HG03432 (cell line): ENCODE results near the gene ABCA7.
A peak's percentile ranks its signal among the peaks of the same experiment; 100 is the strongest.

Experiments used
- ATAC-seq: cut with Tn5 transposase; IDR thresholded peaks from one replicate; pipeline ENCODE4 v1.9.1; 2021; ENCODE audit warnings: mild to moderate bottlenecking, moderate library complexity; ENCODE audit not compliant: unreplicated experiment

ABCA7 gene

DNA sequence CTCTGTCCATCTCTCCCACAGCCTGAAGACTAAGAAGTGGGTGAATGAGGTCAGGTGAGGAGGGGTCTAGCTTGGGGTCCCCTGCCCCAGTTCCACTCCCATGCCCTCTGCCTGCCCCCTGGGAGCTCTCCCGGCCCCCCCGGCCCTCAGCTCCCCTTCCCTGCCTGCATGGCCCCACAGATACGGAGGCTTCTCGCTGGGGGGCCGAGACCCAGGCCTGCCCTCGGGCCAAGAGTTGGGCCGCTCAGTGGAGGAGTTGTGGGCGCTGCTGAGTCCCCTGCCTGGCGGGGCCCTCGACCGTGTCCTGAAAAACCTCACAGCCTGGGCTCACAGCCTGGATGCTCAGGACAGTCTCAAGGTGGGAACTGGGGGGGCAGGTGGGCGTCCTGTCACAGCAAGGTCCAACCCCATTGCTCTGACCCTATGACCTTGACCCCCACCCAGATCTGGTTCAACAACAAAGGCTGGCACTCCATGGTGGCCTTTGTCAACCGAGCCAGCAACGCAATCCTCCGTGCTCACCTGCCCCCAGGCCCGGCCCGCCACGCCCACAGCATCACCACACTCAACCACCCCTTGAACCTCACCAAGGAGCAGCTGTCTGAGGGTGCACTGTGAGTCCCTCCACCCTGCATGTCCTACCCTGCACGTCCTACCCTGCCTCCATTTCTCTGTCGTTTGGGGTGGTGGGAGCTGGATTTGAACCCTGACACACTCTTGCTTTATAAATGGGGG lies 16.1 kb downstream of the ABCA7 start:
- no peak for ATAC-seq

DNA sequence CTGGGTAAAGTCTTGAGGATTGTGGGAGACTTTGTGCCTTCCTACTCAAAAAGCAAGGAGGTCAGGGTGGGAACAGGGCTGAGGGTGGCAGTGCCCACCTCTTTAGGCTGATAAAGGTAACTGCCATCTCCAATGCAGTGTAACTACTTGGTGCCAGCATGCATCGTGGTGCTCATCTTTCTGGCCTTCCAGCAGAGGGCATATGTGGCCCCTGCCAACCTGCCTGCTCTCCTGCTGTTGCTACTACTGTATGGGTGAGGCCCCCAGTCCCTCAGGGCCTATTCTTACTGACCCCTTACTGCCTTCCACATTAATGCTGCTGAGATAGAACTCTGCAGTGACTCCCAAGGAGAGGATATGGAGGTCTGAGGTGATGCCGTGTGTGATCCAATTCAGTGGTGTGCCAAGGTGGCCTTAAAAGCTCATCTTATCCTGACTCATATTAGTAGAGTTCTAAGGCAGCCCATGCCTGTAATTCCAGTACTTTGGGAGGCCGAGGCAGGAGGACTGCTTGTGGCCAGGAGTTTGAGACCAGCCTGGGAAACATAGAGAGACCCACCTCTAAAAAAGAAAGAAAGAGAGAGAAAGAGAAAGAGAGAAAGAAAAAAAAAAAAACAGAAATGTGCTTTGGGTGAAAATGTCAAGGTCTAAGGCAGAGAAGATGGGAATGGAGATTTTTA lies 17.4 kb downstream of the ABCA7 start:
- no peak for ATAC-seq

DNA sequence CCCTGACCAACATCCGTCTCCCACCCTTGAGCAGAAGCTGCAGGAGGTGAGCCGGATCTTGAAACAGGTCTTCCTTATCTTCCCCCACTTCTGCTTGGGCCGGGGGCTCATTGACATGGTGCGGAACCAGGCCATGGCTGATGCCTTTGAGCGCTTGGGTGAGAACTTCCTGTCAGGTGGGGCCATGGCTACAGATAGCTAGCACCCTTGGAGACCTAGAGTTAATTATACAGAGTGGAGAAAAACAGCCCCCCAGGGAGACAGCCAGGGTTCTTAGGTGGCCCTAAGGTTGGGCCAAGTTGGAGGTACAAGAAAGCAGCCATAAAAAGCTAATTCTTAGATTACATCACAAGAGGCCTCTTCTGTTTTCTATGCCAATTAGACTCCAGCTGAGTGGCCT lies 18.2 kb downstream of the ABCA7 start:
- no peak for ATAC-seq

DNA sequence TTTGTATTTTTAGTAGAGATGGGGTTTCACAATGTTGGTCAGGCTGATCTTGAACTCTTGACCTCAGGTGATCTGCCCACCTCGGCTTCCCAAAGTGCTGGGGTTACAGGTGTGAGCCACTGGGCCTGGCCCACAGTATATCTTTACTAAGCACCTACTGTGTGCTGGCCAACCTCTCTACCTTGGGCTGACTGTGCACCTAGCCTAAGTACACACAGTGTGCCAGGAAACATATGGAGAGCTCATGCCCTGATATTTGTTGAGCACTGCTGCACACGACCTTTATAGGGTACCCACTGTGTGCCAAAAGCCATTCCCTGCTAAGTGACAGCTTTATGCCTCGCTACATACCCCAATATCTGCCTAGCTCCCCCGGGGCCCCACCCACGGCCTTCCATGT lies 20.8 kb downstream of the ABCA7 start:
- ATAC-seq: no peak

DNA sequence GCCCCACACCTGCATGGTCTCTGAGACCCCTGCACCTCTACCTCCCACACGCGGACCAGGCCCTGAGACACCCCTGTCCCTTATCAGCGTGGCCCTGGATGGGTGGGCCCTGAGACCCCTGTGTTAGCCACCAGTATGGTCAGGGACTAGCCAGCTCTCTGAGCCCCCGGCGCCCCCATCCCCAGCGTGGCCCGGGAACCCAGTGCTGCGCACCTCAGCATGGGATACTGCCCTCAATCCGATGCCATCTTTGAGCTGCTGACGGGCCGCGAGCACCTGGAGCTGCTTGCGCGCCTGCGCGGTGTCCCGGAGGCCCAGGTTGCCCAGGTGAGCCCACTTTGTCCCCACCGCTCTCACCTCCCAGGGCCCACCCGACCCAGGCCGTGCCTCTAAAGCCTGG lies 22.1 kb downstream of the ABCA7 start:
- ATAC-seq: no peak

DNA sequence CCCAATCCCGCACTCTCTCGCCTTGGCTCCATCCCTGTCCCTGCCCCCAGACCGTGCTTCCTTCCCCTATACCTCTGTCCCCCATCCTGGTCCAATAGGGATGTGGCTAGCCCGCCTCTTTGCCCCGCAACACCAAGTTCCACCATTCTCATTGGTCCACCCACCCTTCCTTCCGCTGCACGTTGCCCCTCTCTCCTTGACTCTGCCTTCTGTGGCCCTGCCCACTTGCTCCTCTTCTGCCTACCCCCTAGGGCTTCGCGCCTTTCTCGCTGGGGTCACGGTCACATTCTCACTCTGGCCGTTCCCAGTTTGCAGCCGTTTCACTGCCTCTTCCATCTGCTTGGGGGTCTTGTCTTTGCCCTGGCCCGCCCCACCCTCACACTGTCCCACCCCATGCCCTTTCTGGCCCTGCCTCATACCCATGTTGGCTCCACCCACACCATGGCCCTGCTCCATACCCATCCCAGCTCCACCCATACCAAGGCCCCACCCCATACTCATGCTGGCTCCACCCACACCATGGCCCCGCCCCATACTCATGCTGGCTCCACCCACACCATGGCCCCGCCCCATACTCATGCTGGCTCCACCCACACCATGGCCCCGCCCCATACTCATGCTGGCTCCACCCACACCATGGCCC lies 22.6 kb downstream of the ABCA7 start:
- no peak for ATAC-seq

DNA sequence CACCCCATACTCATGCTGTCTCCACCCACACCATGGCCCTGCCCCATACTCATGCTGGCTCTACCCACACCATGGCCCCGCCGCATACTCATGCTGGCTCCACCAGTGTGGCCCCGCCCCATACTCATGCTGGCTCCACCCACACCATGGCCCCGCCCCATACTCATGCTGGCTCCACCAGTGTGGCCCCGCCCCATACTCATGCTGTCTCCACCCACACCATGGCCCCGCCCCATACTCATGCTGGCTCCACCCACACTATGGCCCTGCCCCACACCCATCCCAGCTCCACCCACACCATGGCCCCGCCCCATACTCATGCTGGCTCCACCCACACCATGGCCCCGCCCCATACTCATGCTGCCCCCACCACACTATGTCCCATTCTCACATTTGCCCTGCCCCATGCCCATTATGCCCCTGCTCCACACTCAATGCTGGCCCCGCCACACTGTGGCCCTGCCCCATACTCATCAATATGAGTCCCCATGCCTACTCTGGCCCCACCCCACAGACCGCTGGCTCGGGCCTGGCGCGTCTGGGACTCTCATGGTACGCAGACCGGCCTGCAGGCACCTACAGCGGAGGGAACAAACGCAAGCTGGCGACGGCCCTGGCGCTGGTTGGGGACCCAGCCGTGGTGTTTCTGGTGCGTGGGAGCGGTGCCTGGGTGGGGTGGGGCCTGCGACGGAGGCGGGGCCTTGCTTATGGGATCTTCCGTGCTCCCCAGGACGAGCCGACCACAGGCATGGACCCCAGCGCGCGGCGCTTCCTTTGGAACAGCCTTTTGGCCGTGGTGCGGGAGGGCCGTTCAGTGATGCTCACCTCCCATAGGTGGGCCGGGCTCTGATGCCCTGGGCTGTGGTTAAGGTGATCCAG lies 23.4 kb downstream of the ABCA7 start:
- ATAC-seq: no peak

DNA sequence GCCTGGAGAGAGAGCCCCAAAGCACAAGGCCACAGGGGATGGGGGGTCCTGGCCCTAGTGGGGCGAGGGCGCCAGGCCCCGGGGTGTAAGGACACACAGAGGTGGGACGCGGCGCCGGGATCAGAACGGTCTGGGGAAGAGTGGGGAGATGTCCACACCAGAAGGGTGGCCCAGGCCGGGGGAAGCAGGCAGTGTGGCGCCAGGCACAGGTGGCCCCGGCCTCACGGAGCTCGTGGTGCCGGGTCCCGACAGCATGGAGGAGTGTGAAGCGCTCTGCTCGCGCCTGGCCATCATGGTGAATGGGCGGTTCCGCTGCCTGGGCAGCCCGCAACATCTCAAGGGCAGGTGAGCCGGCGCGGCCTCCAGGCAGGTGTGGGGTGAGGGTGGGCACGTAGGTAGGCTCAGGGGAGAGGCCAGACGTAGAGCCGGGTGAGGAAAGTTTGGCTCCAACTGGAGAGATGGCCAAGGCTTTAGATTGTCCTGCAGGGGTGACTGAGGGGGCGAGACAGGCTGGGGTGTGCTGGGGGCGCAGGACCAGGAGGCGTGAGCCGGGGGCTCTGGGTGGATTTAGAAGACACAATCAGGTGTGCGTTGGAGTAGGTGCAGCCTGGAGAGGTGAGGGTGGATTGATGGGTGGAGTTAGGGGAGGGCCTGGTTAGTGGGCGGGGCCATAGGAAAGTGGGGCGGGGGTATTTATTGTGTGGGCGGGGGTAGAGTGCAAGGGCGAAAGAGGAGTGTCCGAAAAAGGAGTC lies 24.2 kb downstream of the ABCA7 start:
- no peak for ATAC-seq

DNA sequence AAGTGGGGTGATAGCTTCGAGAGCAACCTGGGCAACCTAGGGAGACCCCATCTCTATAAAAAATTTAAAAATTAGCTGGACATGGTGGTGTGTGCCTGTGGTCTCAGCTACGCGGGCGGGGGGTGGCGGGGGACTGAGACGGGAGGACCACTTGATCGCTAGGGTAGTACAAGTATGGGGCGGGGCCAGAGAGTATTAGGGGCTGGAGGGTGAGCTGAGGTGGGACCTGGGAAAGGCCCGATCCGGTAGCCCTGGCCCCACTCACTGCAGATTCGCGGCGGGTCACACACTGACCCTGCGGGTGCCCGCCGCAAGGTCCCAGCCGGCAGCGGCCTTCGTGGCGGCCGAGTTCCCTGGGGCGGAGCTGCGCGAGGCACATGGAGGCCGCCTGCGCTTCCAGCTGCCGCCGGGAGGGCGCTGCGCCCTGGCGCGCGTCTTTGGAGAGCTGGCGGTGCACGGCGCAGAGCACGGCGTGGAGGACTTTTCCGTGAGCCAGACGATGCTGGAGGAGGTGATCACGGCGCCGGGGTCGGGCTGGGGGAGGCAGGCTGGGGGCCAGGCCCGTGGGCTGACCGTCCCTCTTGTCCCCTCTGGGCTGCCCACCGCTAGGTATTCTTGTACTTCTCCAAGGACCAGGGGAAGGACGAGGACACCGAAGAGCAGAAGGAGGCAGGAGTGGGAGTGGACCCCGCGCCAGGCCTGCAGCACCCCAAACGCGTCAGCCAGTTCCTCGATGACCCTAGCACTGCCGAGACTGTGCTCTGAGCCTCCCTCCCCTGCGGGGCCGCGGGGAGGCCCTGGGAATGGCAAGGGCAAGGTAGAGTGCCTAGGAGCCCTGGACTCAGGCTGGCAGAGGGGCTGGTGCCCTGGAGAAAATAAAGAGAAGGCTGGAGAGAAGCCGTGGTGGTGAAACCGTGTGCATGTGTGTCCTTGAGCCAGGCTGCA lies 25.0 kb downstream of the ABCA7 start:
- no peak for ATAC-seq

DNA sequence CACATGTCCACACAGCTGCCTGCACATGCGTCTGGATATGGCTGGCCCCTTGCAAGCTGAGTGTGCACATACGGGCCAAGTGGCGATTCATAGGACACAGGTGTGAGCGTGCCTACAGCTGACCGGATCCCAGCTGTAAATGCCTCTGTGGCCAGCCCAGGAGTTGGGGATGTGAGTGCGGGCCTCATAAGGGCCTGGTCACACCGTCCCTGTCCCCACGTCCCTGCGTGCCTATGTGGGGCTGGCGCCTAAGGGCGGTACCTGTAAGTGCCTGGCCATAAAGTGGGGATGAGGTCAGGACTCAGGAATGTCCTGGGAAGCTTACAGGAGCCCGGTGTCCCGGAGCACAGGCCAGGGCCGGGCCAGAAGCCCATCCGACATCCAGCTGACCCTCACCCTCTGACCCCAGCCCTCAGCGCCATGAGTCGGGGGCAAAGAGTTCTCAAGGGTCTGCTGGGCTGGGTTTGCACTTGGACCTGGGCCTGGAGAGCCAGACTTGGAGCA lies 25.8 kb downstream of the ABCA7 start:
- no peak for ATAC-seq

DNA sequence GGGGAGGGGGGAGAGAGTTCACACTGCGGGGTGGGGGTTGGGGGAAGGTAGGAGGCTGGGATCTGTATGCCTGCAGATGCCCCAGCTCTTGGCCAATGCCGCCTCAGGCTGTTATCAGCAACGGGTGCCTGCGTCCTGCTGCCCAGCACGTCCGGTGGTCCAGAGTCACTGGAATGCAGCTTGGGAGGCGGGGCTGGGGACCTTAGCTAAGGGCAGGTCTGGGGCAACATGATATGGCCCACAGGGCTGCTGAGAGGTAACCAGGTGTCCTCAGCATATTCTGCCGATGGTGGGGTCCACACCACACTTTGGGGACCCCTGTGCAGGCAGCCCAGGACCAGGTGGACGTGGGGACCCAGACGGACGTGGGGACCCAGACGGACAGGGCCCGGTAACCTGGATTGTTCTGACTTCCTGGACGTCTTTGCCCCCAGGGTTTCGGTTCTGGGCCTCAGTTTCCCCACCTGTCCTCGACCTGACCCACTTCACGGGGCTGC lies 26.4 kb downstream of the ABCA7 start:
- ATAC-seq: no peak

DNA sequence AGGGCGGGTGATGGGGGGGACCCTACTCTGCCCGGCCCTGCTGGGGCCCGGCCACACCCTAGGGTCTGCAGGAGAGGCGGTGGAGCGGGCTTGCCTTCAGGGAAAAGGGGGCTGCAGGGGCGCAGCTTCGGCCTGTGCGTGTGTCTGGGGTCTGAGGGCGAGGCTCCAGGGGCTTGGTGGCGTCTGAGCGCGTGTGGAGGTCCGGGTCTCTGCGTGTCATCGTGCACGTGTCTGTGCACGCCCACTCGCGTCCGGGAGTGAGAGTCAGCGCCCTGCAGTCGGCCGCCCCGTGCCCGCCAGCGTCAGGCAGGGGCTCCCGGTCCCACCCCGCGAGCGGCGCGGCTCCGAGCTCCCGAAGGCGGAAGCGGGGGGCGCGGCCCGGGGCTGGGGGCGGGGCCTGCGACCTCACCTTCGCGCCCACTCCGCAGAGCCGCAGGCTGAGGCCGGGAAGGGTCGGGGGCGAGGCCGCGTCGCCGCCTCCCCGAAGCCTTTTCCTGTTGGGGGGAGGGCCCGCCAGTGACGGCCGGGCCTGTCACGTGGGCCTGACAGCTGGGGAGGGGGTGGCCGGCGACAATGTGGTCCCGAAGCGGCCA lies 26.9 kb downstream of the ABCA7 start, which contains the start of gene ARHGAP45:
ARHGAP45 (plus strand) TSS at position 420 of the 593 bp plus-strand sequence. CDS start 239 bp downstream, outside the sequence.
- peak; percentile 39 for ATAC-seq

DNA sequence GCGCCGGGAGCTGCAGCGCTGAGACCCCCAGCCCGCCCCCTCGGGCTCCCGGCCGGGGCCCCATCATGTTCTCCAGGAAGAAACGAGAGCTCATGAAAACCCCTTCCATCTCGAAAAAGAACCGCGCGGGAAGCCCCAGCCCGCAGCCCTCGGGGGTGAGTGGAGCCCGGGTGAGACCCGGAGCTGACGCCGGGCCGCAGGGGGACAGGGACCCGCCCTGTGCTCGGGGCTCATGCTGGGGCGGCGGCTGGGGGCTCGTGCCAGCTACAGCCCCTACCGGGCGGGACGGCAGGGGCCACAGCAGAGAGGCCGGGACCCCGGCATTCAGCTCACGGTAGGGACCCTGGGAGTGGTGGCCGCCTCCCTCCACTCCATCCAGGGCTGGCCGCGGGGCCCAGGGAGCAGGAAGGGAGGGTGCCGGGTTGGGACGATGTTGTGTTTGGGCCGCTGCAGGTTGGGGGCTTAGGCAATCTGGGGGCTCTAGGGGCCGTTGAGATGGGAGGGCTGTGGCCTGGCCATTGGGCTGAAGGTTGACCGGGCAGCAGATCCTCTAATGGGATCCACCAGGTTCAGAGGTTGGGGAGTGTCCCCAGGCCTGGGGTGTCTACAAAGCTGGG lies 27.5 kb downstream of the ABCA7 start:
- ATAC-seq: no peak

DNA sequence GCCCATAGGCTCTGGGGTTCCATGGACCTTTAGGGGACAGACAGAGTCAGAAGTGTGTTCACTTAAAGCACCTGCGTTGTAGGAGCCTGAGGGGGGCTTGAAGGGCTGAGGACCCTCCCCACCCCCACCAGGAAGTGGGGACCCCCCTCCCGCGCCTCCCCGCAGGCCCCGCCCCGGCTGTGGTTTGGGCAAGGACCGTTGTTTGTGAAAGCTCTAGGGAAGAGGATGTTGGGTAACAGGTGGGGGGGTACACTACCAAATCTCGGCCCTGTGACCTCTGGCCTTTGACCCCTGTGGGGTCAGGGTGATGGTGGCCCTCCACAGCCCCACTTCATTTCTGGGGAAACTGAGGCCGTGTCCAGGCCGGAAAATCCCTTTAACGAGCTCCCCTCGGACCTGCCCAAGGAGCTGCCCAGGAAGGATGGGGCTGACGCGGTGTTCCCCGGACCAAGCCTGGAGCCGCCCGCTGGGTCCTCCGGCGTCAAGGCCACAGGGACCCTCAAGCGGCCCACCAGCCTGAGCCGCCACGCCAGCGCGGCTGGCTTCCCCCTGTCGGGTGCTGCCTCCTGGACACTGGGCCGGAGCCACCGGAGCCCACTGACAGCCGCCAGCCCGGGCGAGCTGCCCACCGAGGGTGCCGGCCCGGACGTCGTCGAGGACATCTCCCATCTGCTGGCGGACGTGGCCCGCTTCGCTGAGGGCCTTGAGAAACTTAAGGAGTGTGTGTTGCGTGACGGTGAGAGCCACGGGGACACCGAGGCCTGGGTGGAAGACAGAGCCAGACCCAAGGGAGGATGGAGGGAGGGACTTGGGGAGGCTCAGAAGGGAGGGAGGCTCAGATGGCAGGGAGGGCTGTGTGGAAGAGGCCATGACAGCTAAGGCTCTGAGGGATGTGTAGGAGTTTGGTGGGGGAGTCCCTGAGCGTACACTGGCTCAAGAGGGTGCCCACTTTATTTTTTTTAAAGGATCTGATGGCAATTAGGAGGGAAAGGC lies 28.4 kb downstream of the ABCA7 start:
- ATAC-seq: no peak

DNA sequence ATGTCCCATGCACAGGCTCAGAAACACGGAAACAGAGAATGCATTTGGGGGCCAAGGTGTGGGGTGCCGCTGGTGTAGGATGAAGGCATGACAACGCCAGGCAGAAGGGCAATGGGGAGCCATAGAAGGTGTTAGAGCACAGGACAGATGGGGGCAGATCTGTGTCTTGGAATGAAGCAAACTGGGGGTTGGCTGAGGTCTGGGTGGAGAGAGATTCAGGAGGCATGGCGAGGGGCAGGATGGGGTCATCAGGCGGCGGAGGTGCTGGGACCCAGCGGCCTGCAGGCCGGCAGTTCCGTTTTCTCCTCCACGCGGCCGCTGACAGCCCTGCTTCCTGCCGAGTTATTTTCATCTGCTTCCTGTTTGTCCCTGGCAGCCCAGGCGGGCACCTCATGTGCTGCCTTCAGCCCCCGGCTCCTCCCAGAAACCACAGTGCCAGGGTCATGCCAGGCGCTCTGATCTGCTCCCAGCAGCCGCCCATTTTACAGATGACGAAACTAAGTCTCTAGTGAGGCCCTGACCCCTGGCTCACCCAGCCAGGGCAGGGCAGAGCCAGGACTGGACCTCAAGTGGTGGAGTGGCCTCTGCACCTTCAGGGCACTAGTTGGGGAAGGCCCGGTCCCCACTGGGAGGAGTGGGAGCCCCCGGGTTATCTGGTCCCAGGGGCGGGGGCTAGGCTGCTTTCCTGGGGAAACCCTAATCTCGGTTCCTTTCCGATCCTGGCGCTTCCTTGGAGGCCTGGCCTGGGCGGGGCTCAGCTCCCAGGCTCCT lies 29.3 kb downstream of the ABCA7 start:
- no peak for ATAC-seq

DNA sequence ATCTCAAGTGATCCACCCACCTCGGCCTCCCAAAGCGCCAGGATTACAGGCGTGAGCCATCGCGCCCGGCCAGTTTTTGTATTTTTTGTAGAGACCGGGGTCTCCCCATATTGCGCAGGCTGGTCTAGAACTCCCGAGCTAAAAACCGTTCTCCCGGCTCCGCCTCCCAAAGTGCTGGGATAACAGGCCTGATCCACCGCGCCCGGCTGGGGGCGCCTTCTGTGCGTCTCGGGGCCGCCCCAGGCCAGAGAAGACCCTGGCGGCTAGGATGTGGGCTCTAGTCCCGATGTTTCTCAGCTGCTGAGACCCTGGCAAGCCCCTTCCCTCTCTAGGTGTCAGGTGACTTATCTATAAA lies 30.6 kb downstream of the ABCA7 start:
- ATAC-seq: no peak
